CD14-positive monocyte (primary cell): Measurements from ENCODE around the gene TRAFD1. TPM values are rescaled to one million over a fixed set of nuclear protein-coding genes. Genes with fewer than 3 reads are reported as not detected.

Source experiments
- DNase-seq, 3 donors: peaks; one replicate each; pipeline ENCODE4 v3.0.0-alpha.2; 2011 to 2022
- H2AFZ ChIP-seq: 2 replicates; pipeline ENCODE4 v1.6.0; 2012; ENCODE audit warnings: mild to moderate bottlenecking, low read depth, low read length, inconsistent platforms; ENCODE audit not compliant: insufficient read depth, poor library complexity, severe bottlenecking
- H3K27ac ChIP-seq, 2 donors: 1 replicate in 1 of 2; 2 replicates in 1 of 2; pipeline ENCODE4 v1.5.1; 2012 to 2013; ENCODE audit warnings: low read length in 2 of 2, control low read depth in 1 of 2, inconsistent platforms in 1 of 2, low read depth in 1 of 2, mild to moderate bottlenecking in 1 of 2
- H3K27me3 ChIP-seq, 2 donors: one replicate each; pipeline versions ENCODE4 v1.6.0 to v1.6.1; 2011 to 2013; ENCODE audit warnings: low read length in 2 of 2; ENCODE audit not compliant: control insufficient read depth in 2 of 2, insufficient read depth in 2 of 2
- H3K36me3 ChIP-seq, 2 donors: replicated peaks in 1 of 2; 1 replicate in 1 of 2; 2 replicates in 1 of 2; pipeline versions ENCODE4 v1.5.1 to v1.6.1; 2012 to 2013; ENCODE audit warnings: low read length in 2 of 2, control low read depth in 1 of 2, inconsistent platforms in 1 of 2, mild to moderate bottlenecking in 1 of 2; ENCODE audit not compliant: insufficient read depth in 2 of 2, control insufficient read depth in 1 of 2
- H3K4me1 ChIP-seq, 2 donors: 1 replicate in 1 of 2; 2 replicates in 1 of 2; pipeline versions ENCODE4 v1.5.1 to v1.6.1; 2012 to 2013; ENCODE audit warnings: low read length in 2 of 2, control low read depth in 1 of 2, inconsistent platforms in 1 of 2, mild to moderate bottlenecking in 1 of 2, moderate library complexity in 1 of 2; ENCODE audit not compliant: insufficient read depth in 2 of 2, control insufficient read depth in 1 of 2
- H3K4me2 ChIP-seq: replicated peaks from 2 replicates; pipeline ENCODE3; 2012; ENCODE audit warnings: low read length, moderate library complexity, mild to moderate bottlenecking; ENCODE audit not compliant: poor library complexity, severe bottlenecking; ENCODE audit errors: extremely low read depth
- H3K4me3 ChIP-seq, 3 experiments: fragments of 200-600 bp in 1 of 3; sonication (generic) in 1 of 3; replicated peaks in 1 of 3; 1 replicate in 2 of 3; 2 replicates in 1 of 3; pipeline ENCODE4 v1.5.1; 2011 to 2013; ENCODE audit warnings: low read length in 3 of 3, mild to moderate bottlenecking in 3 of 3, control low read depth in 2 of 3, low read depth in 2 of 3, inconsistent platforms in 1 of 3, moderate library complexity in 1 of 3
- H3K79me2 ChIP-seq: 2 replicates; pipeline ENCODE4 v1.6.0; 2012; ENCODE audit warnings: mild to moderate bottlenecking, control low read depth, inconsistent platforms, low read length, moderate library complexity; ENCODE audit not compliant: insufficient read depth
- H3K9ac ChIP-seq: 2 replicates; pipeline ENCODE4 v1.6.0; 2017; ENCODE audit warnings: low read length, mild to moderate bottlenecking; ENCODE audit not compliant: insufficient read depth, poor library complexity, severe bottlenecking
- H3K9me3 ChIP-seq, 2 donors: replicated peaks in 1 of 2; 1 replicate in 1 of 2; 2 replicates in 1 of 2; pipeline versions ENCODE4 v1.5.1 to v1.6.1; 2012 to 2013; ENCODE audit warnings: low read length in 2 of 2, control low read depth in 1 of 2; ENCODE audit not compliant: control insufficient read depth in 1 of 2, insufficient read depth in 1 of 2
- H4K20me1 ChIP-seq: 2 replicates; pipeline ENCODE4 v1.6.0; 2012; ENCODE audit warnings: mild to moderate bottlenecking, low read length, control low read depth, moderate library complexity; ENCODE audit not compliant: insufficient read depth
- H3K27ac Mint-ChIP-seq, 7 donors: one replicate each; pipeline ENCODE4 v1.8.0; 2020; ENCODE audit warnings: mild to moderate bottlenecking in 7 of 7, mixed read lengths in 7 of 7, moderate library complexity in 6 of 7, inconsistent platforms in 2 of 7
- H3K27me3 Mint-ChIP-seq, 3 donors: one replicate each; pipeline ENCODE4 v1.8.0; 2021 to 2022; ENCODE audit warnings: low read depth in 3 of 3, mild to moderate bottlenecking in 3 of 3, mixed read lengths in 3 of 3, moderate library complexity in 3 of 3, inconsistent platforms in 1 of 3
- H3K36me3 Mint-ChIP-seq, 2 donors: one replicate each; pipeline ENCODE4 v1.8.0; 2020; ENCODE audit warnings: mixed read lengths in 2 of 2, inconsistent platforms in 1 of 2, mild to moderate bottlenecking in 1 of 2
- H3K4me1 Mint-ChIP-seq: one replicate; pipeline ENCODE4 v1.8.0; 2020; ENCODE audit warnings: mild to moderate bottlenecking, mixed read lengths
- H3K4me3 Mint-ChIP-seq, 2 donors: one replicate each; pipeline ENCODE4 v1.8.0; 2020; ENCODE audit warnings: mild to moderate bottlenecking in 2 of 2, mixed read lengths in 2 of 2, moderate library complexity in 1 of 2
- H3K9me3 Mint-ChIP-seq, 7 donors: one replicate each; pipeline ENCODE4 v1.8.0; 2020 to 2022; ENCODE audit warnings: mixed read lengths in 7 of 7, mild to moderate bottlenecking in 6 of 7, moderate library complexity in 6 of 7, inconsistent platforms in 2 of 7
- WGBS: methylation state at CpG from one replicate; pipeline ENCODE4 v1.1.5; 2013; ENCODE audit warnings: missing lambda C conversion rate; ENCODE audit not compliant: insufficient coverage; 5-methylcytosine and 5-hydroxymethylcytosine counted together
- intact Hi-C, 2 donors: fragments of 100-400 bp; cut with micrococcal nuclease; formaldehyde crosslinking; loops; one replicate each; pipeline versions ENCODE4 v1.15.0 to v1.15.1; 2023
- polyA plus RNA-seq, 3 donors: library from polyadenylated mRNA; depleted of rRNA in 1 of 3; unstranded in 2 of 3; stranded (reverse) in 1 of 3; fragments of 300-500 nt in 2 of 3; fragments of >200 nt in 1 of 3; fragmentation: Illumina TruSeq in 2 of 3; gene quantifications; 1 replicate in 2 of 3; 2 replicates in 1 of 3; pipeline ENCODE4 v1.2.3, GENCODE V29; 2012 to 2021
- TF ChIP-seq, protein P1 (sequence below): fragments of 200-600 bp; IDR thresholded peaks from one replicate; pipeline ENCODE4 v1.8.0; 2022; ENCODE audit warnings: antibody characterized with exemption, mild to moderate bottlenecking

The TRAFD1 gene
- polyA plus RNA-seq, 3 donors = 35.2 to 83.6 (median 82.3) TPM

DNA sequence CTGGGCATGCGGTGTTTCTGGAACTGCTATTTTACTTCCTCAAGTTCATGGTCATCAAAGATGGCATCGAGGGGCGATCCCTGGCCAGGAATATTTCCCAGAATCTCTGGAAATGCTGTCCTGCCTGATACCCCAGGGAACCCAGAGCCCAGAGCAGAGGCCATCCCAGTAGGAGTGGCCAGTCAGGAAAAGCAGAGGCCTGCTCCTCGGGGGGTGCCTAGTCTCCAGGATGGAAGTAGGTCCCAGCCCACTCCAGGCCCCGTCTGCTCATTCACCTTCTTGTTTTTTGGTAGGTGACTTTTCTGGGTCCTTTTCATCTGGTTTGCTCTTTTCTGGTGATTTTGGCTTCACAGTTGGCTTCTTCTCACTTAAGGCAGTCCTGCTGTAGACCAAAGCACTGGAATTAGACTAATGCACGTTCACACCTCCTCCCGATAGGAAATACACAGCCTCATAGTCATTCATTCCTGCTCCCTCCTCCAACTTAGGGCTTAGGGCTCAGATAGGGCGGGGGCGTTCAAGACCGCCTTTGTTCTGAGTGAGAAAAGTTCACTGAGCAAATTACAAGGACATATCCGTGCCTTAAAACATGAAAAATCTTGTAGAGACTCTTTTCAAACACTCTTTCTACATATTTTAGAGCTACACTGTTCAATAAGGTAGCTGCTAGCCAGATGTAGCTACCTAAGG, 51.1 kb downstream of the TRAFD1 start:
- Mint-ChIP-seq H3K27ac (no peak overlapping the region), H3K9me3 (peaks cover 0 to 6% (median 2%) of the 10 kb centered on the region in 7 donors), H3K36me3 (peaks cover 67 to 87% of the 10 kb centered on the region in 2 donors), H3K4me3 (no peak overlapping the region), H3K27me3 (peaks cover 0 to 1% (median 0%) of the 10 kb centered on the region in 3 donors), H3K4me1 (no peaks in the 10 kb centered on the region)
- Histone ChIP-seq H3K4me2 (no peak overlapping the region), H3K27ac (no peak overlapping the region), H3K9ac (no peak overlapping the region), H3K4me3 (no peak overlapping the region), H3K36me3 (peaks cover 61 to 88% of the 10 kb centered on the region in 2 donors), H2AFZ (no peak overlapping the region), H3K27me3 (no peaks in the 10 kb centered on the region), H4K20me1 (no peaks in the 10 kb centered on the region), H3K4me1 (no peaks in the 10 kb centered on the region), H3K9me3 (no peaks in the 10 kb centered on the region), H3K79me2 (no peaks in the 10 kb centered on the region)
- intact Hi-C loops = no loop called here
- WGBS = 98% methylated on average over 5 of the region's 11 CpGs
- TF ChIP-seq, protein P1, sequence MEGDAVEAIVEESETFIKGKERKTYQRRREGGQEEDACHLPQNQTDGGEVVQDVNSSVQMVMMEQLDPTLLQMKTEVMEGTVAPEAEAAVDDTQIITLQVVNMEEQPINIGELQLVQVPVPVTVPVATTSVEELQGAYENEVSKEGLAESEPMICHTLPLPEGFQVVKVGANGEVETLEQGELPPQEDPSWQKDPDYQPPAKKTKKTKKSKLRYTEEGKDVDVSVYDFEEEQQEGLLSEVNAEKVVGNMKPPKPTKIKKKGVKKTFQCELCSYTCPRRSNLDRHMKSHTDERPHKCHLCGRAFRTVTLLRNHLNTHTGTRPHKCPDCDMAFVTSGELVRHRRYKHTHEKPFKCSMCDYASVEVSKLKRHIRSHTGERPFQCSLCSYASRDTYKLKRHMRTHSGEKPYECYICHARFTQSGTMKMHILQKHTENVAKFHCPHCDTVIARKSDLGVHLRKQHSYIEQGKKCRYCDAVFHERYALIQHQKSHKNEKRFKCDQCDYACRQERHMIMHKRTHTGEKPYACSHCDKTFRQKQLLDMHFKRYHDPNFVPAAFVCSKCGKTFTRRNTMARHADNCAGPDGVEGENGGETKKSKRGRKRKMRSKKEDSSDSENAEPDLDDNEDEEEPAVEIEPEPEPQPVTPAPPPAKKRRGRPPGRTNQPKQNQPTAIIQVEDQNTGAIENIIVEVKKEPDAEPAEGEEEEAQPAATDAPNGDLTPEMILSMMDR = no peak
- DNase-seq = no peak

DNA sequence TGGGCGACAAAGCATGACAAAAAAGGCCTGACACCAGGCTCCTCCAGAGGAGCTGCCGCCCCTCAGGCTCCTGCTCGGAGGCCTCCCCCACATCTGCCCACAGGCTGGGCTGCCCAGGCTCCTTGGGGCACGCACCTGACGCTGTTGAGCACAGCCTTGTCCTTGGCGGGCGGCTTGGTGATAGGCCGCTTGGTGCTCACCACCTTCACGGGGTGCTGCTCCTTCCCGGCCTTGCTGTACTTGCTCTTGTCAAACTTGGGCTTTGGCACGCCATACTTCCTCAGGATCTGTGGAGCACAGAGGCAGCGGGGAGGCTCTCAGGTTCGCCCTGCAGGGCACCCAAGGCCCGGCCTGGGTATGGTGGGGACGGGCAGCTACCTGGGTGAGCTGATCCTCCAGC, 53.4 kb downstream of the TRAFD1 start:
- TF ChIP-seq, protein P1 = no peak
- WGBS = 98% methylated on average over 14 of the region's 15 CpGs
- peaks cover 65 to 94% of the 10 kb centered on the region in 2 donors for H3K36me3 Mint-ChIP-seq
- Histone ChIP-seq H3K4me2 (no peak overlapping the region), H4K20me1 (no peaks in the 10 kb centered on the region), H3K4me1 (no peaks in the 10 kb centered on the region), H3K27ac (no peak overlapping the region), H3K4me3 (no peak overlapping the region), H3K36me3 (peaks cover 65 to 88% of the 10 kb centered on the region in 2 donors), H3K9ac (no peak overlapping the region), H2AFZ (no peak overlapping the region), H3K9me3 (no peaks in the 10 kb centered on the region), H3K79me2 (no peaks in the 10 kb centered on the region), H3K27me3 (no peaks in the 10 kb centered on the region)
- intact Hi-C loops = no loop called here
- no peak overlapping the region for H3K27ac Mint-ChIP-seq
- H3K4me3 Mint-ChIP-seq = no peak overlapping the region
- peaks cover 0 to 6% (median 0%) of the 10 kb centered on the region in 7 donors for H3K9me3 Mint-ChIP-seq
- H3K27me3 Mint-ChIP-seq = peaks cover 0 to 1% (median 0%) of the 10 kb centered on the region in 3 donors
- DNase-seq = no peak
- no peaks in the 10 kb centered on the region for H3K4me1 Mint-ChIP-seq
